DMS114 treated with DMSO at 0.1 percent for 48 hours (cell line): ENCODE results near the gene SOX2.
"Not testable (repeated sequence)": the region's sequence is repeated elsewhere in the genome, so short reads cannot be mapped to it uniquely, and the experiment has no call there.

ENCODE experiments used
- DNase-seq: peaks from one replicate; lab custom pipeline; 2025; ENCODE audit not compliant: unreplicated experiment; lab: John Stamatoyannopoulos, UW

SOX2 gene

GRCh38 chr3:181756645-181757297, 45.0 kb downstream of the SOX2 start:
- no peak for DNase-seq

GRCh38 chr3:181757694-181758306, 46.1 kb downstream of the SOX2 start:
- DNase-seq, result no peak

- DNase-seq, result no peak
Observed at GRCh38 chr3:181761906-181762305, 50.2 kb downstream of the SOX2 start.

- DNase-seq, result not testable (repeated sequence)
Observed at GRCh38 chr3:181764033-181764432, 52.3 kb downstream of the SOX2 start.
